Liver (tissue), 3 donors: ENCODE measurements around the gene NTF3.

Experiments
- ATF3 ChIP-seq: IDR thresholded peaks from 2 replicates; pipeline ENCODE4 v1.6.1; 2016; ENCODE audit warnings: antibody characterized with exemption
- CTCF ChIP-seq: fragments of 150-350 bp; IDR thresholded peaks from 2 replicates; pipeline ENCODE4 v1.5.1; 2017; ENCODE audit warnings: improper control_type of control experiment, low read depth, low read length; ENCODE audit not compliant: missing input control
- HNF4G ChIP-seq: IDR thresholded peaks from 2 replicates; pipeline ENCODE4 v1.6.1; 2016; ENCODE audit warnings: antibody characterized with exemption
- REST ChIP-seq: IDR thresholded peaks from 2 replicates; pipeline ENCODE4 v1.6.1; 2016; ENCODE audit warnings: antibody characterized with exemption, mild to moderate bottlenecking
- RXRA ChIP-seq, 2 donors: IDR thresholded peaks; 2 replicates each; pipeline ENCODE4 v1.6.1; 2017 to 2018; ENCODE audit warnings: antibody characterized with exemption in 2 of 2, mild to moderate bottlenecking in 1 of 2
- TAF1 ChIP-seq: conservative IDR thresholded peaks from 2 replicates; pipeline ENCODE4 v1.6.1; 2016; ENCODE audit warnings: antibody characterized with exemption, mild to moderate bottlenecking
- YY1 ChIP-seq: IDR thresholded peaks from 2 replicates; pipeline ENCODE4 v1.6.1; 2016; ENCODE audit warnings: antibody characterized with exemption, mild to moderate bottlenecking
- donor health status: healthy.
- donor health status: healthy.

- TF ChIP-seq CTCF (no peak), RXRA (IDR thresholded peaks at IDR 0.05) (no peak), ATF3 (no peak), HNF4G (no peak), YY1 (no peak), TAF1 (no peak), REST (no peak)
Measured at GRCh38 chr12:5392961-5393360, 38.9 kb upstream of the NTF3 start.
